Renal cortical epithelial cell (primary cell): ENCODE measurements around the gene BTBD9. TPM values are rescaled to one million over a fixed set of nuclear protein-coding genes. Genes with fewer than 3 reads are reported as not detected.

Experiments used
- DNase-seq: peaks from one replicate; pipeline ENCODE4 v3.0.0-alpha.2; 2011; ENCODE audit warnings: low read depth
- total RNA-seq: library from RNA; depleted of rRNA; stranded (reverse); fragments of >200 nt; gene quantifications from 2 replicates; pipeline ENCODE4 v1.2.3, GENCODE V29; 2014

Gene BTBD9
- total RNA-seq, 1 donor from 2014 or later = 18.8 TPM

GRCh38 chr6:38244869-38245268 is 394.9 kb downstream of the BTBD9 start:
- no peak for DNase-seq

- DNase-seq = no peak
These were observed 398.4 kb downstream of the BTBD9 start for GRCh38 chr6:38241200-38241871.

GRCh38 chr6:38239719-38240451 is 399.8 kb downstream of the BTBD9 start:
- peak; percentile 5 for DNase-seq

- DNase-seq = no peak
These were observed 403.1 kb downstream of the BTBD9 start for GRCh38 chr6:38236631-38237030.

- no peak for DNase-seq
These were observed 404.6 kb downstream of the BTBD9 start for GRCh38 chr6:38234934-38235682.

- no peak for DNase-seq
These were observed 405.6 kb downstream of the BTBD9 start for GRCh38 chr6:38234141-38234540.

- no peak for DNase-seq
These were observed 406.5 kb downstream of the BTBD9 start for GRCh38 chr6:38233161-38233791.

GRCh38 chr6:38225766-38226165 is 414.0 kb downstream of the BTBD9 start:
- DNase-seq = no peak

GRCh38 chr6:38221251-38221650 is 418.5 kb downstream of the BTBD9 start:
- no peak for DNase-seq

- DNase-seq = no peak
These were observed 419.5 kb downstream of the BTBD9 start for GRCh38 chr6:38220069-38220723.

GRCh38 chr6:38218235-38218634 is 421.5 kb downstream of the BTBD9 start:
- no peak for DNase-seq

GRCh38 chr6:38216451-38216850 is 423.3 kb downstream of the BTBD9 start:
- DNase-seq = no peak

- no peak for DNase-seq
These were observed 423.9 kb downstream of the BTBD9 start for GRCh38 chr6:38215651-38216311.

GRCh38 chr6:38215225-38215624 is 424.5 kb downstream of the BTBD9 start:
- DNase-seq = no peak

- DNase-seq = no peak
These were observed 425.6 kb downstream of the BTBD9 start for GRCh38 chr6:38214159-38214558.

GRCh38 chr6:38213251-38213658 is 426.5 kb downstream of the BTBD9 start:
- no peak for DNase-seq

- no peak for DNase-seq
These were observed 427.1 kb downstream of the BTBD9 start for GRCh38 chr6:38212579-38212978.

GRCh38 chr6:38212116-38212515 is 427.6 kb downstream of the BTBD9 start:
- DNase-seq = no peak

- DNase-seq = peak; percentile 40
These were observed 430.1 kb downstream of the BTBD9 start for GRCh38 chr6:38209371-38210260.

- DNase-seq = no peak
These were observed 431.7 kb downstream of the BTBD9 start for GRCh38 chr6:38208028-38208427.
